H9 (cell line): ENCODE measurements around the gene COX8A. TPM values are rescaled to one million over a fixed set of nuclear protein-coding genes. Genes with fewer than 3 reads are reported as not detected.

Experiments
- DNase-seq: peaks from one replicate; pipeline ENCODE4 v3.0.0-alpha.2; 2017
- H2AFZ ChIP-seq: one replicate; pipeline ENCODE4 v1.6.1; 2013; ENCODE audit warnings: mild to moderate bottlenecking, low read length, control low read depth, moderate library complexity
- H2AK5ac ChIP-seq: 2 replicates; pipeline ENCODE4 v1.6.1; 2013; ENCODE audit warnings: low read length, control low read depth, mixed read lengths; ENCODE audit not compliant: insufficient read length
- H2BK120ac ChIP-seq: one replicate; pipeline ENCODE4 v1.6.1; 2013; ENCODE audit warnings: low read depth, mild to moderate bottlenecking, low read length, control low read depth, inconsistent platforms; ENCODE audit not compliant: poor library complexity, severe bottlenecking
- H2BK12ac ChIP-seq: 2 replicates; pipeline ENCODE4 v1.6.1; 2013; ENCODE audit warnings: low read length, control low read depth, mixed read lengths, low read depth; ENCODE audit not compliant: insufficient read length
- H2BK15ac ChIP-seq: 2 replicates; pipeline ENCODE4 v1.6.1; 2013; ENCODE audit warnings: low read depth, low read length, control low read depth
- H2BK20ac ChIP-seq: one replicate; pipeline ENCODE4 v1.6.1; 2013; ENCODE audit warnings: low read depth, mild to moderate bottlenecking, low read length, control low read depth, inconsistent platforms; ENCODE audit not compliant: poor library complexity, severe bottlenecking
- H2BK5ac ChIP-seq: 2 replicates; pipeline ENCODE4 v1.6.1; 2013; ENCODE audit warnings: low read length, control low read depth, mixed read lengths; ENCODE audit not compliant: insufficient read length
- H3K14ac ChIP-seq: 2 replicates; pipeline ENCODE4 v1.6.1; 2013; ENCODE audit warnings: low read length, control low read depth; ENCODE audit not compliant: insufficient read depth
- H3K18ac ChIP-seq: 2 replicates; pipeline ENCODE4 v1.6.1; 2013; ENCODE audit warnings: low read depth, mild to moderate bottlenecking, mixed read lengths, low read length, control low read depth; ENCODE audit not compliant: insufficient read length
- H3K23ac ChIP-seq: 2 replicates; pipeline ENCODE4 v1.6.1; 2013; ENCODE audit warnings: low read length, control low read depth, mixed read lengths, low read depth; ENCODE audit not compliant: insufficient read length
- H3K23me2 ChIP-seq: 2 replicates; pipeline ENCODE4 v1.6.1; 2013; ENCODE audit warnings: low read depth, mild to moderate bottlenecking, mixed read lengths, low read length, control low read depth; ENCODE audit not compliant: insufficient read length, poor library complexity, severe bottlenecking
- H3K27ac ChIP-seq: 2 replicates; pipeline ENCODE4 v1.5.1; 2013; ENCODE audit warnings: low read length, control low read depth, mixed read lengths, low read depth; ENCODE audit not compliant: insufficient read length
- H3K27me3 ChIP-seq: 2 replicates; pipeline ENCODE4 v1.6.1; 2013; ENCODE audit warnings: low read length, control low read depth, inconsistent platforms; ENCODE audit not compliant: insufficient read depth
- H3K4ac ChIP-seq: 2 replicates; pipeline ENCODE4 v1.6.1; 2013; ENCODE audit warnings: low read depth, mild to moderate bottlenecking, control low read depth, inconsistent platforms, low read length, moderate library complexity
- H3K4me1 ChIP-seq: 2 replicates; pipeline ENCODE4 v1.6.1; 2013; ENCODE audit warnings: low read length, control low read depth, inconsistent platforms; ENCODE audit not compliant: insufficient read depth
- H3K4me2 ChIP-seq: 2 replicates; pipeline ENCODE4 v1.6.1; 2013; ENCODE audit warnings: low read length, control low read depth, mixed read lengths; ENCODE audit not compliant: insufficient read length, insufficient read depth
- H3K56ac ChIP-seq: 2 replicates; pipeline ENCODE4 v1.6.1; 2013; ENCODE audit warnings: low read depth, mild to moderate bottlenecking, mixed read lengths, low read length, control low read depth; ENCODE audit not compliant: insufficient read length
- H3K79me1 ChIP-seq: 2 replicates; pipeline ENCODE4 v1.6.1; 2013; ENCODE audit warnings: low read depth, mild to moderate bottlenecking, moderate library complexity, low read length, control low read depth, inconsistent platforms; ENCODE audit not compliant: insufficient read depth, poor library complexity, severe bottlenecking
- H3K79me2 ChIP-seq: 2 replicates; pipeline ENCODE4 v1.6.1; 2013; ENCODE audit warnings: low read length, control low read depth, inconsistent platforms; ENCODE audit not compliant: insufficient read depth
- H3K9ac ChIP-seq: 2 replicates; pipeline ENCODE4 v1.6.1; 2013; ENCODE audit warnings: low read length, control low read depth, mixed read lengths; ENCODE audit not compliant: insufficient read length; ENCODE audit errors: extremely low read depth
- H3K9me3 ChIP-seq: one replicate; pipeline ENCODE4 v1.6.1; 2013; ENCODE audit warnings: low read depth, low read length, inconsistent platforms; ENCODE audit not compliant: control insufficient read depth
- H3T11ph ChIP-seq: one replicate; pipeline ENCODE4 v1.6.1; 2013; ENCODE audit warnings: mild to moderate bottlenecking, low read length, control low read depth, inconsistent platforms
- H4K20me1 ChIP-seq: one replicate; pipeline ENCODE4 v1.6.1; 2013; ENCODE audit not compliant: control insufficient read depth, insufficient read length, insufficient read depth
- H4K5ac ChIP-seq: 2 replicates; pipeline ENCODE4 v1.6.1; 2013; ENCODE audit warnings: low read depth, mild to moderate bottlenecking, mixed read lengths, low read length, control low read depth; ENCODE audit not compliant: insufficient read length
- H4K8ac ChIP-seq: replicated peaks from 2 replicates; pipeline ENCODE4 v1.6.1; 2013; ENCODE audit warnings: low read length, control low read depth, mixed read lengths, low read depth; ENCODE audit not compliant: insufficient read length
- H4K91ac ChIP-seq: 2 replicates; pipeline ENCODE4 v1.6.1; 2013; ENCODE audit warnings: low read depth, mild to moderate bottlenecking, moderate library complexity, mixed read lengths, low read length, control low read depth; ENCODE audit not compliant: insufficient read length
- H3K27ac Mint-ChIP-seq, 3 experiments: 2 replicates in 2 of 3; 3 replicates in 1 of 3; pipeline ENCODE4 v1.8.0; 2020 to 2021; ENCODE audit warnings: mixed read lengths in 3 of 3, mild to moderate bottlenecking in 1 of 3, moderate library complexity in 1 of 3
- H3K27me3 Mint-ChIP-seq: 2 replicates; pipeline ENCODE4 v1.8.0; 2021; ENCODE audit warnings: low read depth, mild to moderate bottlenecking, moderate library complexity, mixed read lengths
- H3K36me3 Mint-ChIP-seq, 3 experiments: 2 replicates in 2 of 3; 3 replicates in 1 of 3; pipeline ENCODE4 v1.8.0; 2020 to 2021; ENCODE audit warnings: low read depth in 3 of 3, mixed read lengths in 3 of 3; ENCODE audit not compliant: insufficient read depth in 1 of 3
- H3K4me1 Mint-ChIP-seq, 2 experiments: 2 replicates each; pipeline ENCODE4 v1.8.0; 2020; ENCODE audit warnings: mixed read lengths in 2 of 2
- H3K4me3 Mint-ChIP-seq, 2 experiments: 2 replicates in 1 of 2; 3 replicates in 1 of 2; pipeline ENCODE4 v1.8.0; 2020 to 2021; ENCODE audit warnings: mild to moderate bottlenecking in 2 of 2, mixed read lengths in 2 of 2, moderate library complexity in 1 of 2
- H3K9me3 Mint-ChIP-seq, 2 experiments: 2 replicates in 1 of 2; 3 replicates in 1 of 2; pipeline ENCODE4 v1.8.0; 2020; ENCODE audit warnings: mild to moderate bottlenecking in 2 of 2, mixed read lengths in 2 of 2, moderate library complexity in 1 of 2
- WGBS: extraction: QIAGEN DNeasy Blood & Tissue Kit; methylation state at CpG from one replicate; pipeline ENCODE4 v1.1.7; 2013; ENCODE audit warnings: missing lambda C conversion rate, low lambda C conversion rate, mixed read lengths; ENCODE audit not compliant: insufficient read length; ENCODE audit errors: extremely low coverage; 5-methylcytosine and 5-hydroxymethylcytosine counted together
- total RNA-seq: library from RNA; stranded (reverse); gene quantifications from 2 replicates; pipeline ENCODE4 v1.2.1, GENCODE V29; 2021
- TF ChIP-seq, protein P1 (sequence below): fragments of 200-600 bp; sonication (generic); conservative IDR thresholded peaks from 3 replicates; pipeline ENCODE4 v1.8.0; 2021; ENCODE audit warnings: antibody characterized with exemption, mild to moderate bottlenecking

COX8A gene
- total RNA-seq, 1 experiment from 2014 or later = 429 TPM

DNA sequence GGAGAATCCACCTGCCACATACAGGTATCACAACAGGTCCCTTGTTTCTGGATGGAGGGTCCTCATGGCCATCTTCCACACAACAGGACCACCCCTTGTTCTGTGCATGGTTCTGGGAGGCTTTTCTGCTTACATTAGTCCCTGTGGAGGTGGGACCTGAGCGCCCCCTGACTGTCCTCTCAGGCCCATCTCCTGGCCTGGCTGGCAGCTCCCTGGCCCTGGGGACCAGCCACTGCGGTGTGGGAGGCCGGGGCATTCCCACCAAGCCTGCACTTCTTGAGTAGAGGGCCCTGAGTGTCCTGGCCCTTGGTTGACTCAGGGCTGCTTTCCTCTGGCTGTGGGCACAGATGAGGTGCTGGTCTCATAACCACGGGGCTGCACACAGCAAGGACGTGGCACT, 5.0 kb downstream of the COX8A start:
- Mint-ChIP-seq H3K27me3 (no peaks in the 10 kb centered on the region), H3K36me3 (peaks cover 12 to 19% (median 13%) of the 10 kb centered on the region in 3 experiments; a peak in 6 of 7 replicates), H3K9me3 (peaks cover 0 to 1% of the 10 kb centered on the region in 2 experiments; a peak in 3 of 5 replicates), H3K4me1 (peaks cover 25 to 27% of the 10 kb centered on the region in 2 experiments), H3K27ac (peak overlapping the region in 2 of 3 experiments; percentile 76 to 92; a peak in 2 of 7 replicates), H3K4me3 (no peak overlapping the region)
- no peak overlapping the region for H2BK120ac ChIP-seq
- peaks cover 11% of the 10 kb centered on the region; the same call in 1 of the 2 replicates for H3K4me1 ChIP-seq
- no peak overlapping the region for H3K4me2 ChIP-seq
- no peak overlapping the region for H2AFZ ChIP-seq
- no peak overlapping the region for H3K4ac ChIP-seq
- no peak overlapping the region for H3K56ac ChIP-seq
- H4K5ac ChIP-seq = no peak overlapping the region
- H2BK15ac ChIP-seq = no peak overlapping the region
- H3K23me2 ChIP-seq = no peaks in the 10 kb centered on the region
- H3K27me3 ChIP-seq = no peaks in the 10 kb centered on the region
- no peak overlapping the region for H2BK12ac ChIP-seq
- TF ChIP-seq, protein P1, sequence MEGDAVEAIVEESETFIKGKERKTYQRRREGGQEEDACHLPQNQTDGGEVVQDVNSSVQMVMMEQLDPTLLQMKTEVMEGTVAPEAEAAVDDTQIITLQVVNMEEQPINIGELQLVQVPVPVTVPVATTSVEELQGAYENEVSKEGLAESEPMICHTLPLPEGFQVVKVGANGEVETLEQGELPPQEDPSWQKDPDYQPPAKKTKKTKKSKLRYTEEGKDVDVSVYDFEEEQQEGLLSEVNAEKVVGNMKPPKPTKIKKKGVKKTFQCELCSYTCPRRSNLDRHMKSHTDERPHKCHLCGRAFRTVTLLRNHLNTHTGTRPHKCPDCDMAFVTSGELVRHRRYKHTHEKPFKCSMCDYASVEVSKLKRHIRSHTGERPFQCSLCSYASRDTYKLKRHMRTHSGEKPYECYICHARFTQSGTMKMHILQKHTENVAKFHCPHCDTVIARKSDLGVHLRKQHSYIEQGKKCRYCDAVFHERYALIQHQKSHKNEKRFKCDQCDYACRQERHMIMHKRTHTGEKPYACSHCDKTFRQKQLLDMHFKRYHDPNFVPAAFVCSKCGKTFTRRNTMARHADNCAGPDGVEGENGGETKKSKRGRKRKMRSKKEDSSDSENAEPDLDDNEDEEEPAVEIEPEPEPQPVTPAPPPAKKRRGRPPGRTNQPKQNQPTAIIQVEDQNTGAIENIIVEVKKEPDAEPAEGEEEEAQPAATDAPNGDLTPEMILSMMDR = no peak
- H3K9me3 ChIP-seq = no peaks in the 10 kb centered on the region
- no peak overlapping the region for H3K18ac ChIP-seq
- H3K79me1 ChIP-seq = no peaks in the 10 kb centered on the region
- no peak overlapping the region for H2BK20ac ChIP-seq
- H4K8ac ChIP-seq = no peak overlapping the region
- peaks cover 9% of the 10 kb centered on the region; the same call in 1 of the 2 replicates for H3K79me2 ChIP-seq
- DNase-seq = no peak
- H4K91ac ChIP-seq = no peak overlapping the region
- no peak overlapping the region for H3T11ph ChIP-seq
- no CpG with 5 or more reads among the region's 5 CpGs for WGBS
- no peak overlapping the region for H2BK5ac ChIP-seq
- H3K14ac ChIP-seq = no peak overlapping the region
- H4K20me1 ChIP-seq = no peaks in the 10 kb centered on the region
- no peak overlapping the region for H3K23ac ChIP-seq
- H3K9ac ChIP-seq = no peak overlapping the region
- no peak overlapping the region for H3K27ac ChIP-seq
- no peak overlapping the region for H2AK5ac ChIP-seq
